ENCODE results near the gene CYSLTR2. TPM values are rescaled to one million over a fixed set of nuclear protein-coding genes. Genes with fewer than 3 reads are reported as not detected.

CYSLTR2 gene, protein sequence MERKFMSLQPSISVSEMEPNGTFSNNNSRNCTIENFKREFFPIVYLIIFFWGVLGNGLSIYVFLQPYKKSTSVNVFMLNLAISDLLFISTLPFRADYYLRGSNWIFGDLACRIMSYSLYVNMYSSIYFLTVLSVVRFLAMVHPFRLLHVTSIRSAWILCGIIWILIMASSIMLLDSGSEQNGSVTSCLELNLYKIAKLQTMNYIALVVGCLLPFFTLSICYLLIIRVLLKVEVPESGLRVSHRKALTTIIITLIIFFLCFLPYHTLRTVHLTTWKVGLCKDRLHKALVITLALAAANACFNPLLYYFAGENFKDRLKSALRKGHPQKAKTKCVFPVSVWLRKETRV
- under 1 TPM; 0.35 to 0.54 (median 0.39) TPM for polyA plus RNA-seq (ENCODE audit: insufficient read depth in 1 of 5, insufficient read length in 5 of 5, low replicate concordance in 1 of 5)
- long read RNA-seq, donor 1, full-length matches to known transcripts, result 1 of 1 reads
- long read RNA-seq, donor 1, partial matches to known transcripts, result 0 of 1 reads
- long read RNA-seq, donor 1, other reads (novel, unspliced or antisense), result 0 of 1 reads
- long read RNA-seq, donor 2, result 0 reads
- long read RNA-seq, donor 3, partial matches to known transcripts, result 0 of 1 reads
- long read RNA-seq, donor 3, other reads (novel, unspliced or antisense), result 0 of 1 reads
- long read RNA-seq, donor 4, result 0 reads
- long read RNA-seq, donor 5, full-length matches to known transcripts, result 1 of 1 reads
- long read RNA-seq, donor 5, partial matches to known transcripts, result 0 of 1 reads
- long read RNA-seq, donor 5, other reads (novel, unspliced or antisense), result 0 of 1 reads
- long read RNA-seq, donor 6, partial matches to known transcripts, result 0 of 1 reads
- long read RNA-seq, donor 6, other reads (novel, unspliced or antisense), result 0 of 1 reads
- long read RNA-seq, donor 7, full-length matches to known transcripts, result 1 of 1 reads
- long read RNA-seq, donor 7, partial matches to known transcripts, result 0 of 1 reads
- long read RNA-seq, donor 7, other reads (novel, unspliced or antisense), result 0 of 1 reads
- long read RNA-seq, donor 8, result 0 reads

DNA sequence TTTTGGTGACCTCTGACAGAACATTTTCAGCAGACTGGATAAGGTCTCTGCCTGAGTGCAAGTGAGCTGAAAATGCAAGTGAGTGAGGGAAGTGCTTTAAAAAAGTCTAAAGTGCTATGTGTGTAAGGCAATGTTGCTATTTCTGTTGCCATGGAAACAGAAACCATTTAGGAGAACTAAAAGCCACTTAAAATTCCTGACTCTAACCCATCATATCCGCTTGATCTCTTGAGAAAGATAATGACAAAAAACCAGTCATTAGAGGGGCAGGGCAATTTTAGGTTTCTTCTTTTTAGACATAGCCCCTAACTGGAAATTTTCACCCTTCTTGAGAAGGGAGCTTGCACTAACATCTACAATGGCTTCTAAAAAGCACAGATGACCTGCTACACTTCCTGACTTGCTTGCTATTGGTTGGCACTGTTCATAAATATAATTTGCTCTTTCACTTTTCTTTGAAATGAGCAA is at the start of gene CYSLTR2:
CYSLTR2 (plus strand) TSS at position 458 of the 468 bp plus-strand sequence. CDS start 52,889 bp downstream, outside the sequence.
- peak; percentile 56 to 63 for DNase-seq

- no peak for DNase-seq
These were observed 38.7 kb upstream of the CYSLTR2 start for GRCh38 chr13:48615049-48615448.

- DNase-seq, result no peak
These were observed 34.8 kb upstream of the CYSLTR2 start for GRCh38 chr13:48618937-48619336.

- DNase-seq, result no peak
These were observed 32.7 kb upstream of the CYSLTR2 start for GRCh38 chr13:48621056-48621455.

DNA sequence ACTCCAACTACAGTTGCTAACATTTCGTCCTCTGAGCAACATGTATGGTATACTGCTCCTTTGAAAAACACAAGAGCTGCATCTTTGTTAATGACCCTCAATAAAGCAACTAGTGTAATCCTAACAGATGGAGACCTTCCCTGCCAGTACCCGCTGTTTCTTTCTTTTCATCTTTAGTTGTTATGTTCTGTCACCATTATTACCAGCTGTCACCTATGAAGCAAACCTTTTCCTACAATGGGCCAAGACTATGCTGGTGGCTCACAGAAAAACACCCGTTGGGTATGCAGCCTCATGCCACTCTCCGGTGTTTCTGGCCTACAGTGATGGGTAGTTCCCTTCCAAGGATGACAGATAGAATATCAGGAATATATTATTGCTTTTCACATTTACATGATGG is 29.7 kb upstream of the CYSLTR2 start:
- no peak for DNase-seq

- DNase-seq, result no peak
These were observed 28.9 kb upstream of the CYSLTR2 start for GRCh38 chr13:48624858-48625257.

DNA sequence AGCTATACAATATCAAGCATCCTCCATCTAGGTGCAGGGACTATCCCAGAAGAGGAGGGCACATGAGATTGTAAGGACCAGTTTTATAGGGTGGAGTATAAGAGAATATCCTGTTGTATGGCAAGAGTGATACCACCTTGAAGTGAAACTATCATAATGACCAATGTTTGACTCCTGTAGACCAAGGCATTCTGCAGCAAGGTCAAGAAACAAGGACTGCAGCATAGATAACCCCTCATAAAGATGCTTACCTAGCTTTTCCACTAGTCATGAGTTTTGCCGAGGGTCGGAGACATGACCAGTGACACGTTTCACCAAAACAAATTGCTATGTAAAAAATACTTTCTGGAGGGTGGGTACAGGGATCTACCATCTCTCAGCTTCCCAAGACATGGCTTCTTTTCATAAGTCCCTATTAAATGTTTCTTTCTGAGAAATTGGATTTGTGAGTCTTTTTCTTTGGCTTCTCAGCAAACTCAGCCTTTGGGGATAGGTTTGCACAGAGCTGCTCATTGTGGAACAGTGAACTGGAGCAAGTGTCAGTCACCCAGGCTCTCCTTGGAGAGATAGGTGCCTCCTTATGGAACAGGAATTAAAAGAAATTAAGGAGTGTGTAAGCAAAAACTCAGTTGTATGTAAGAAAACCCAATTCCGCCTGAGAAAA is 28.2 kb upstream of the CYSLTR2 start:
- no peak for DNase-seq

DNA sequence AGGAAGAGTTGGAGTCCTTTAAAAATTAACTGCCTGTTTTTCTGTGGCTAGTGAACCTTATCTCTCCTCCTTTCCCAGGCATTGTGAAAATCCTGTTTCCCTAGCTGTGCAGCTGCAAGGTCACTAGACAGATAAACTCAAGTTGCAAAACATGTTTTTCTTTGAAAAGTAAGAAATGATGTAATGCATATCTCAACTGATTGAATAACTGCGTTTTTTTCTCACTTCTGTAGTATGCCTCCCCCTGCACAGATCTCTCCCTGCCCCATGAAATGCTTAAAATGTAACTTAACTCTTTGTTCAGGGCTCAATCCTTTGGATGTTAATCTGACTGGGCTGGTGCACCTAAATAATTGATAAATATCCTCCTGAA is 27.7 kb upstream of the CYSLTR2 start:
- peak in 1 of 2 donors; percentile 21 for DNase-seq

DNA sequence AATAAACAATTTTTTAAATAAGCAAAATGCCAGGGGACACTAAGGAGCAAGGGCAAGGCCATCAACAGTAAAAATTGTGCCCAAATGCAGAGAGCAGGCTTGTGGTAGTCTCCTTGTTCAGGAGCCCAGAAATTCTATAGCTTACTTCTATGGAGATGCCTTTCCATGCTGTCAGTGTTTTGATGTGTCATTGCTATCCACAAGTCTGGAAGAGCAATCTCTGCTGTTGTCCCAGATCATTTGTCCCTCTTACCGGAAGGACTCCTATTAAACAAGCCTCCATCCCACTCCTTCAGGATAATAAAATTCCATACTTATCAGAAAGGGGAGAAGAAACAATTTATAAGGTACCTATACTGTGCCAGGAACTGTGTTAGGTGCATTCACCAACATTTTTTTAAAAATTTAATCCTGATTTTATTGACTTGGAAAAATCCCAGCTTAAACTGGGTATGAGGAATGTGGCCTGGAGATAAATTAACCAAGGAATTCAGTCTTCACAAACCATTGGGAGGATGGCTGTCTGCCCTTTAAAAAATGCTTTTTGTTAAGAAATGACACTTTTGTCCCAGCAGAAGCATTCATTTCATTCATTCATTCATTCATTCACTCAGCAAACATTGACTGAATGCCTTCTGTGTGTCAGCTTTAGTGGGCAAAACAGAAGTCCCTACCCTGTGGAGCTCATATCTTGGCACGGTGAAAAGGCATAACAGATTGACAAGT is 26.8 kb upstream of the CYSLTR2 start:
- DNase-seq, result no peak

GRCh38 chr13:48629277-48629676 is 24.5 kb upstream of the CYSLTR2 start:
- DNase-seq, result no peak

DNA sequence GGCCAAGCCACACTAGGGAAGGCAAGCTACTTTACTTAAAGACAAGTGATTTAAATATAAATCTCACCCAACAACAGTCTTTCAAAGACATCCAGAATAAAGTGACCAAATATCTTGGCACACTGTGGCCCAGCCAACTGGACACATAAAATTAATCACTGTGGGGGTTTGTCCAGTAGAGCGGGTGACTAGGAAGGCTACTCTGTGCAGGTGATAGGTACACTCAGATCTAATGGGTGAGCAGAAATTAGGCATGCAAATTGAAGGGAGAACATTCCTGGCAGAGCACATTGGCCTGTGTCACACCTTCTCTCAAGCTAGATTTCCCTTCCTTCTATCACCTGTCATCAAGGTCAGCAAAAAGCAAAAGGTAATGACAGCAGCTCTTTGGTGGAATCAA is 23.4 kb upstream of the CYSLTR2 start:
- DNase-seq, result no peak

GRCh38 chr13:48630773-48631172 is 23.0 kb upstream of the CYSLTR2 start:
- no peak for DNase-seq

GRCh38 chr13:48631441-48631840 is 22.3 kb upstream of the CYSLTR2 start:
- no peak for DNase-seq

GRCh38 chr13:48633700-48634099 is 20.0 kb upstream of the CYSLTR2 start:
- no peak for DNase-seq

DNA sequence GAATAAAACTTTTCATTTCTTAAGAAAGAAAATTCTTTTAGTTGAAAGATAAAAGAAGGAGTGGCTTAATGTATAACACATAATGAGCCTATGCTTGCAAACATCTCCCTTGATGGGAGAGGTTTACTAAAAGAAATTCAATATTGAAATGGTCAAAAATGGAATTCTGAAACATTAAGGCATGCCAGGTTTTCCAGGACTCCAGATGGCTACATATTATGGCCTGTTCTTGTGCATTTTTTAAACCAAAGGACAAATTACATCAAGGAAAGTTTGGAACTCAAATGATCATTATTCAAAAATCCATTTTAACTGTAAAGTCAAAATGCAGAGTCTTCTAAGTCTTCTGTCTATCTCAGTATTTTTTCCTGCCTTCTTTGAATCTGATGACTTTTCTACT is 19.1 kb upstream of the CYSLTR2 start:
- no peak for DNase-seq

DNA sequence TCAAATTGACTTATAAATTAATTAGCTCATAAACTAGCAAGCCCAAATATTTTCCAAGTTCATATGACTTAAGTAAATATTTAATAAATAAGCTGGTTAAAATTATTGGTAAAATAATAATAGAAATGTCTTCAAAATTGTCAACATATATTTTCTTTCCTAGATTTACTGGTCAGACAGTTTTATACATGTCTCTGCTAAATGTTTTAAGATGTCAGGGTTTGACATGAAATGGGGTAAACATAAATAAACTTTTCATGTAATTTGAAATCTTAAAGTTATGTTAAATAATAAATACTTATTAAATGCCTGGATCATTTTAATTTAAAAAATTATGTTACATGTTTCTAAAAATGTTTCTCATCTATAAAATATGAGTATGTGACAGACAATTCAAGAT is 18.3 kb upstream of the CYSLTR2 start:
- no peak for DNase-seq

GRCh38 chr13:48636550-48636949 is 17.2 kb upstream of the CYSLTR2 start:
- DNase-seq, result no peak

DNA sequence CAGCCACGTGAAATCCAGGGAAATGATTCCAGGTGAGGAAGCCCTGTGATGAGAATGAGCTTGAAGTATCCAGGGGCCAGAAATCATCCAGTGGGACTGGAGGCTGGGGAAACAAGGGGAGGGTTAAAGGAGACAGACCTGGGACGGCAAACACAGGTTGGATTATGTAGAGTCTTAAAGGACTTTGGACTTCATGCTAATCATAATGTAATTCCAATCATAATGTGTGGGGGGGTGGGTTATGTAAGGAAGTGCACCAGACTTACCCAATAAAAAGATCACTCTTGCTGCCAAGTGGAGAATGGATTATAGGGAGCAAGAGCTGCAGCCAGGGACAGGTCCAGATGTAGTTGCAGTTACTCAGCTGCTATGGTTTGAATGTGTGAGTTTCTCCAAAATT is 16.1 kb upstream of the CYSLTR2 start:
- DNase-seq, result no peak

GRCh38 chr13:48640767-48641166 is 13.0 kb upstream of the CYSLTR2 start:
- no peak for DNase-seq

DNA sequence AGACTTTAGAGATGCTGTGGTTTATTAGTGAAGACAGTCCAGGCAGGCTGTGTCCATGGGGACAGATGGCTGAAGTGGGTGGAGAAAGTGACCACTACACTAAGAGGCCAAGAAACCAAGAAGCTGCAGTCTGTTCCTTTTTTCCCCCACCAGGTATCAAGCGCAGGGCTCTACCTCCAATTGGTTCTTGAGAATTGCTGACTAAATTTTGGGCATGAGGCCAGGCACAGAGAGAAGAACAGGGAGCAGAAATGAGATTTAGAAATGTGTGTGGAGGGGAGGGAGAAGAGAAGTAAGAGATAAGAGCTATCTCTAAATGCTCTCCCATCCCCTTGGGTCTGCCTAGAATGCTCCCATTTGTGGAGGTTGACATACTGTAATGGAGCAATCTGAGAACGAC is 12.3 kb upstream of the CYSLTR2 start:
- DNase-seq, result no peak

DNA sequence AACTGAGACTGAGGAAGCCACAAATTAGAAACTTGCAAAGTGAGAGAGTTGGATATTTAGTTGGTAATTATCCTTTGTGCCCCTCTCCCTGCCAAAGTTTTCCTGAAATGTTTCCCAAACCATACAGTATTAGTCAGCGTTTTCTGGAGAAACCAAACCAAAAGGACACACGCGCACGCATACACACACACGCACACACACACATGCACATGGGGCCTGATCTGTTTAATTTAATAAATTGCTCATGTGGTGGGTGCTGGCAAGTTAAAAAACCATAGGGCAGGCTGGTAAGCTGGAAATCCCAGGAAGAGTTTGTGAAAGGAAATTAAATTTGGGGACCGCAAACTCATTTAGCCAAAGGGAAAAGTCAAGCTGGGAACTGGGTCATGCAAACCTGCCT is 11.7 kb upstream of the CYSLTR2 start:
- DNase-seq, result no peak
